CD14-positive monocyte (primary cell): Measurements from ENCODE around the gene SNX12. TPM values are rescaled to one million over a fixed set of nuclear protein-coding genes. Genes with fewer than 3 reads are reported as not detected.

Experiments
- DNase-seq, 3 donors: peaks; one replicate each; pipeline ENCODE4 v3.0.0-alpha.2; 2011 to 2022
- H2AFZ ChIP-seq: 2 replicates; pipeline ENCODE4 v1.6.0; 2012; ENCODE audit warnings: mild to moderate bottlenecking, low read depth, low read length, inconsistent platforms; ENCODE audit not compliant: insufficient read depth, poor library complexity, severe bottlenecking
- H3K27ac ChIP-seq, 2 donors: 1 replicate in 1 of 2; 2 replicates in 1 of 2; pipeline ENCODE4 v1.5.1; 2012 to 2013; ENCODE audit warnings: low read length in 2 of 2, control low read depth in 1 of 2, inconsistent platforms in 1 of 2, low read depth in 1 of 2, mild to moderate bottlenecking in 1 of 2
- H3K27me3 ChIP-seq, 2 donors: one replicate each; pipeline versions ENCODE4 v1.6.0 to v1.6.1; 2011 to 2013; ENCODE audit warnings: low read length in 2 of 2; ENCODE audit not compliant: control insufficient read depth in 2 of 2, insufficient read depth in 2 of 2
- H3K36me3 ChIP-seq, 2 donors: replicated peaks in 1 of 2; 1 replicate in 1 of 2; 2 replicates in 1 of 2; pipeline versions ENCODE4 v1.5.1 to v1.6.1; 2012 to 2013; ENCODE audit warnings: low read length in 2 of 2, control low read depth in 1 of 2, inconsistent platforms in 1 of 2, mild to moderate bottlenecking in 1 of 2; ENCODE audit not compliant: insufficient read depth in 2 of 2, control insufficient read depth in 1 of 2
- H3K4me1 ChIP-seq, 2 donors: 1 replicate in 1 of 2; 2 replicates in 1 of 2; pipeline versions ENCODE4 v1.5.1 to v1.6.1; 2012 to 2013; ENCODE audit warnings: low read length in 2 of 2, control low read depth in 1 of 2, inconsistent platforms in 1 of 2, mild to moderate bottlenecking in 1 of 2, moderate library complexity in 1 of 2; ENCODE audit not compliant: insufficient read depth in 2 of 2, control insufficient read depth in 1 of 2
- H3K4me2 ChIP-seq: replicated peaks from 2 replicates; pipeline ENCODE3; 2012; ENCODE audit warnings: low read length, moderate library complexity, mild to moderate bottlenecking; ENCODE audit not compliant: poor library complexity, severe bottlenecking; ENCODE audit errors: extremely low read depth
- H3K4me3 ChIP-seq, 3 experiments: fragments of 200-600 bp in 1 of 3; sonication (generic) in 1 of 3; replicated peaks in 1 of 3; 1 replicate in 2 of 3; 2 replicates in 1 of 3; pipeline ENCODE4 v1.5.1; 2011 to 2013; ENCODE audit warnings: low read length in 3 of 3, mild to moderate bottlenecking in 3 of 3, control low read depth in 2 of 3, low read depth in 2 of 3, inconsistent platforms in 1 of 3, moderate library complexity in 1 of 3
- H3K79me2 ChIP-seq: 2 replicates; pipeline ENCODE4 v1.6.0; 2012; ENCODE audit warnings: mild to moderate bottlenecking, control low read depth, inconsistent platforms, low read length, moderate library complexity; ENCODE audit not compliant: insufficient read depth
- H3K9ac ChIP-seq: 2 replicates; pipeline ENCODE4 v1.6.0; 2017; ENCODE audit warnings: low read length, mild to moderate bottlenecking; ENCODE audit not compliant: insufficient read depth, poor library complexity, severe bottlenecking
- H3K9me3 ChIP-seq, 2 donors: replicated peaks in 1 of 2; 1 replicate in 1 of 2; 2 replicates in 1 of 2; pipeline versions ENCODE4 v1.5.1 to v1.6.1; 2012 to 2013; ENCODE audit warnings: low read length in 2 of 2, control low read depth in 1 of 2; ENCODE audit not compliant: control insufficient read depth in 1 of 2, insufficient read depth in 1 of 2
- H4K20me1 ChIP-seq: 2 replicates; pipeline ENCODE4 v1.6.0; 2012; ENCODE audit warnings: mild to moderate bottlenecking, low read length, control low read depth, moderate library complexity; ENCODE audit not compliant: insufficient read depth
- H3K27ac Mint-ChIP-seq, 7 donors: one replicate each; pipeline ENCODE4 v1.8.0; 2020; ENCODE audit warnings: mild to moderate bottlenecking in 7 of 7, mixed read lengths in 7 of 7, moderate library complexity in 6 of 7, inconsistent platforms in 2 of 7
- H3K27me3 Mint-ChIP-seq, 3 donors: one replicate each; pipeline ENCODE4 v1.8.0; 2021 to 2022; ENCODE audit warnings: low read depth in 3 of 3, mild to moderate bottlenecking in 3 of 3, mixed read lengths in 3 of 3, moderate library complexity in 3 of 3, inconsistent platforms in 1 of 3
- H3K36me3 Mint-ChIP-seq, 2 donors: one replicate each; pipeline ENCODE4 v1.8.0; 2020; ENCODE audit warnings: mixed read lengths in 2 of 2, inconsistent platforms in 1 of 2, mild to moderate bottlenecking in 1 of 2
- H3K4me1 Mint-ChIP-seq: one replicate; pipeline ENCODE4 v1.8.0; 2020; ENCODE audit warnings: mild to moderate bottlenecking, mixed read lengths
- H3K4me3 Mint-ChIP-seq, 2 donors: one replicate each; pipeline ENCODE4 v1.8.0; 2020; ENCODE audit warnings: mild to moderate bottlenecking in 2 of 2, mixed read lengths in 2 of 2, moderate library complexity in 1 of 2
- H3K9me3 Mint-ChIP-seq, 7 donors: one replicate each; pipeline ENCODE4 v1.8.0; 2020 to 2022; ENCODE audit warnings: mixed read lengths in 7 of 7, mild to moderate bottlenecking in 6 of 7, moderate library complexity in 6 of 7, inconsistent platforms in 2 of 7
- WGBS: methylation state at CpG from one replicate; pipeline ENCODE4 v1.1.5; 2013; ENCODE audit warnings: missing lambda C conversion rate; ENCODE audit not compliant: insufficient coverage; 5-methylcytosine and 5-hydroxymethylcytosine counted together
- intact Hi-C, 2 donors: fragments of 100-400 bp; cut with micrococcal nuclease; formaldehyde crosslinking; loops; one replicate each; pipeline versions ENCODE4 v1.15.0 to v1.15.1; 2023
- polyA plus RNA-seq, 3 donors: library from polyadenylated mRNA; depleted of rRNA in 1 of 3; unstranded in 2 of 3; stranded (reverse) in 1 of 3; fragments of 300-500 nt in 2 of 3; fragments of >200 nt in 1 of 3; fragmentation: Illumina TruSeq in 2 of 3; gene quantifications; 1 replicate in 2 of 3; 2 replicates in 1 of 3; pipeline ENCODE4 v1.2.3, GENCODE V29; 2012 to 2021
- TF ChIP-seq, protein P1 (sequence below): fragments of 200-600 bp; IDR thresholded peaks from one replicate; pipeline ENCODE4 v1.8.0; 2022; ENCODE audit warnings: antibody characterized with exemption, mild to moderate bottlenecking

SNX12 gene
- polyA plus RNA-seq, 3 donors, result 4.2 to 12.9 (median 5.0) TPM

DNA sequence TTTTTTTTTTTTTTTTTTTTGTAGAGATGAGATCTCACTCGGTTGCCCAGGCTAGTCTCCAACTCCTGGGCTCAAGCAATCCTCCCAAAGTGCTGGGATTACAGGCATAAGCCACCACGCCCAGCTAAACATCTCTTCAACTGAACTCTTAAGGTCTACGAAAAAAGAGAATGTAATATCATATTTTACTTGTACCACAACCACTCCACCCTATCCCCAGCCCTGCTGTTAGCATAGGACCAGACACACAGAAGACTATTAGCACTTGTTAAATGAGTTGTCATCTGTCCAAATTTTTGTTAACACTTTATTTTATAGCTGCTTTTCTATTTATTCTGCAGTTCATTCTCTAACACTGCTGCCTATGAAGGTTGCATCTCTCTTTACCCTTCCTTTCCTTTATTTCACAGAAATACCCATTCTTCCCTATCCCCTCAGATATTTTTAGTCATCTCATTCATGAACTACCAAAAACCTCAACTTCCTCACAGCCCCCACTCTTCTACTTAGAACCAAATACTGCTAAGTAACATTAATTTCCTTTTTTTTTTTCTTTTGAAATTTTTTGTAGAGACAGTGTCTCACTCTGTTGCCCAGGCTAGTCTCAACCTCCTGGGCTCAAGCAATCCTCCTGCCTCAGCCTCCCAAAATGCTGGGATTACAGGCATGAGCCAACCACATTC lies 10.1 kb downstream of the SNX12 start:
- Mint-ChIP-seq H3K27me3 (peaks cover 0 to 2% (median 0%) of the 10 kb centered on the region in 3 donors), H3K36me3 (peaks cover 20 to 24% of the 10 kb centered on the region in 2 donors), H3K4me1 (peaks cover 44% of the 10 kb centered on the region), H3K4me3 (peak overlapping the region in 1 of 2 donors; percentile 17), H3K27ac (peak overlapping the region; percentile 11 to 88 (median 68)), H3K9me3 (peaks cover 0 to 3% (median 0%) of the 10 kb centered on the region in 7 donors)
- H3K9me3 ChIP-seq, result no peaks in the 10 kb centered on the region
- peak in 2 of 3 donors; percentile 16 to 18 for DNase-seq
- H3K36me3 ChIP-seq, result peaks cover 14 to 31% of the 10 kb centered on the region in 2 donors
- H3K4me1 ChIP-seq, result peaks cover 43 to 47% of the 10 kb centered on the region in 2 donors
- no peak overlapping the region for H2AFZ ChIP-seq
- no peak overlapping the region for H3K9ac ChIP-seq
- TF ChIP-seq, protein P1, sequence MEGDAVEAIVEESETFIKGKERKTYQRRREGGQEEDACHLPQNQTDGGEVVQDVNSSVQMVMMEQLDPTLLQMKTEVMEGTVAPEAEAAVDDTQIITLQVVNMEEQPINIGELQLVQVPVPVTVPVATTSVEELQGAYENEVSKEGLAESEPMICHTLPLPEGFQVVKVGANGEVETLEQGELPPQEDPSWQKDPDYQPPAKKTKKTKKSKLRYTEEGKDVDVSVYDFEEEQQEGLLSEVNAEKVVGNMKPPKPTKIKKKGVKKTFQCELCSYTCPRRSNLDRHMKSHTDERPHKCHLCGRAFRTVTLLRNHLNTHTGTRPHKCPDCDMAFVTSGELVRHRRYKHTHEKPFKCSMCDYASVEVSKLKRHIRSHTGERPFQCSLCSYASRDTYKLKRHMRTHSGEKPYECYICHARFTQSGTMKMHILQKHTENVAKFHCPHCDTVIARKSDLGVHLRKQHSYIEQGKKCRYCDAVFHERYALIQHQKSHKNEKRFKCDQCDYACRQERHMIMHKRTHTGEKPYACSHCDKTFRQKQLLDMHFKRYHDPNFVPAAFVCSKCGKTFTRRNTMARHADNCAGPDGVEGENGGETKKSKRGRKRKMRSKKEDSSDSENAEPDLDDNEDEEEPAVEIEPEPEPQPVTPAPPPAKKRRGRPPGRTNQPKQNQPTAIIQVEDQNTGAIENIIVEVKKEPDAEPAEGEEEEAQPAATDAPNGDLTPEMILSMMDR, result no peak
- WGBS, result no CpG with 5 or more reads among the region's 3 CpGs
- intact Hi-C loops, result no loop called here
- H4K20me1 ChIP-seq, result no peaks in the 10 kb centered on the region
- H3K4me3 ChIP-seq, result no peak overlapping the region
- peak overlapping the region in 1 of 2 donors; percentile 26 for H3K27ac ChIP-seq
- H3K27me3 ChIP-seq, result no peaks in the 10 kb centered on the region
- H3K4me2 ChIP-seq, result peak overlapping the region; percentile 22
- peaks cover 3% of the 10 kb centered on the region for H3K79me2 ChIP-seq

DNA sequence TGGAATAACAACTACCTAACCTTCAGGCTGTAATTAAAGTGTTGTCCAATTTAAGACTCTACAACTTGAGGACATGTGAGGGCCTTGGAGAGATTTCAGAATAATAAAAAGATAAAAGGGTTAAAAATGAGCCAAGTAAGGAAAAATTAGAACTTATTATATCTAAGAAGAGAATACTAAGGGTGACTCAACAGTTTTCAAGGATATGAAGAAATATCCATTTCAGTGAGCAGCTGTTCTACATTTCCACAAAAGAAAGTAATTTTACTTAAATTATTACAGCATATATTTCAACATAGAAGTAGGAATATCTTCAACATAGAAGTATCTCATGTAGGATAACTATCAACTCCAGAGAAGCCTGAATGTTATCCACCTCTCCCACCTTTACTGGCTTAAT lies 11.3 kb downstream of the SNX12 start:
- Mint-ChIP-seq H3K36me3 (peaks cover 8 to 19% of the 10 kb centered on the region in 2 donors), H3K27ac (peak overlapping the region; percentile 0 to 77 (median 57))
- peak in 1 of 3 donors; percentile 25 for DNase-seq

More for the DNA sequence above, 11.3 kb downstream of the SNX12 start:
- Histone ChIP-seq H3K27me3 (no peaks in the 10 kb centered on the region), H3K9ac (no peak overlapping the region), H3K4me1 (peaks cover 48 to 52% of the 10 kb centered on the region in 2 donors), H2AFZ (no peak overlapping the region), H3K36me3 (peaks cover 10 to 20% of the 10 kb centered on the region in 2 donors), H3K9me3 (no peaks in the 10 kb centered on the region), H3K79me2 (peaks cover 6% of the 10 kb centered on the region), H3K27ac (peak overlapping the region in 1 of 2 donors; percentile 50), H3K4me3 (no peak overlapping the region), H4K20me1 (no peaks in the 10 kb centered on the region), H3K4me2 (peak overlapping the region; percentile 22)
- peaks cover 0 to 4% (median 0%) of the 10 kb centered on the region in 7 donors for H3K9me3 Mint-ChIP-seq
- H3K4me1 Mint-ChIP-seq, result peaks cover 48% of the 10 kb centered on the region
- intact Hi-C loops, result no loop called here
- TF ChIP-seq, protein P1, result no peak
- H3K27me3 Mint-ChIP-seq, result peaks cover 0 to 2% (median 0%) of the 10 kb centered on the region in 3 donors
- no peak overlapping the region for H3K4me3 Mint-ChIP-seq
